ENCODE results near the gene DOHH.
"Not testable (repeated sequence)": the region's sequence is repeated elsewhere in the genome, so short reads cannot be mapped to it uniquely, and the experiment has no call there.

DOHH gene

DNA sequence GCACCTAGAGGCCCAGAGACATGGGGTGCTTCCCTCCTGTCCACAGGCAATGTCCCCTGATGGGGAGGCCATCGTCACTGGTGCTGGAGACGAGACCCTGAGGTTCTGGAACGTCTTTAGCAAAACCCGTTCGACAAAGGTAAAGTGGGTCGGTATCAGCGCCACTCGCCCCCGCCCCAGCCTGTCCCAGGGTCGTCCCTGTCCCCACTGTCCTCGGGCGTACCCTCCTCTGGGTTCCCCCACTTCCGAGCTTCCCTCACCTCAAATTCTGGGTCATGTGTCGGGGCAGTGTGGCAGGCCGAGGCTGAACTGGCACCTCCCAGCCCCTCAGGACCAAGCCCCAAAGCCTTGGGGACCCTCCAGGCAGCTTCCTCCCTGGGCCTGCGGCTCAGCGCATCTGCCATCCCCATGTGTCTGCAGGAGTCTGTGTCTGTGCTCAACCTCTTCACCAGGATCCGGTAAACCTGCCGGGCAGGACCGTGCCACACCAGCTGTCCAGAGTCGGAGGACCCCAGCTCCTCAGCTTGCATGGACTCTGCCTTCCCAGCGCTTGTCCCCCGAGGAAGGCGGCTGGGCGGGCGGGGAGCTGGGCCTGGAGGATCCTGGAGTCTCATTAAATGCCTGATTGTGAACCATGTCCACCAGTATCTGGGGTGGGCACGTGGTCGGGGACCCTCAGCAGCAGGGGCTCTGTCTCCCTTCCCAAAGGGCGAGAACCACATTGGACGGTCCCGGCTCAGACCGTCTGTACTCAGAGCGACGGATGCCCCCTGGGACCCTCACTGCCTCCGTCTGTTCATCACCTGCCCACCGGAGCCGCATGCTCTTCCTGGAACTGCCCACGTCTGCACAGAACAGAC is 34.1 kb upstream of the DOHH start:
- DNase-seq (ENCODE audit: low read depth in 3 of 3), result no peak

DNA sequence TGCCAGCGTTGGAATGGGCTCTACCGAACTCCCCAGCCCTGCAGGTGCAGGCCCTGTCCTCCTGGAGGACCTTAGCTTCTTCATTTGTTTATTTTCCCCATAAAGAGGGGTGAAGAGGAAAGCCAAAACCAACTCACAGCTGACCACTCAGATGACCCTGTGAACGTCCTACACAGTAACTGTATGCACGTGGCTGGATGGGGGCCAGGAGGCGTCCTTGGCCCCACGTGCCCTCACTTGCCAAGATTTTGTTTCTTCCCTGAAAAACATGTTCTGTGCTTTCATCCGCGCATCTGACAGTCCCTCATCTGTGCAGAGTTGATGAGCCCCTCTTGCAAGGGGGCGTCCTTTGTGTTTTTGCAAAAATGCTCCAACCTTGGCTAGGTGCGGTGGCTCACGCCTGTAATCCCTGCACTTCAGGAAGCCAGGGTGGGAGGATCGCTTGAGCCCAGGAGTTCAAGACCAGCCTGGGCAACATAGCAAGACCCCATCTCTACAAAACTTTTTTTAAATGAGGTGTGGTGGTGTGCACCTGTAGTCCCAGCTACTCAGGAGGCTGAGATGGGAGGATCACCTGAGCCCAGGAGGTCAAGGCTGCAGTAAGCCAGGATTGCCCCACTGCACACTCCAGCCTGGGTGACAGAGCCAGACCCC is 33.2 kb upstream of the DOHH start:
- no peak for DNase-seq (ENCODE audit: low read depth in 3 of 3)

DNA sequence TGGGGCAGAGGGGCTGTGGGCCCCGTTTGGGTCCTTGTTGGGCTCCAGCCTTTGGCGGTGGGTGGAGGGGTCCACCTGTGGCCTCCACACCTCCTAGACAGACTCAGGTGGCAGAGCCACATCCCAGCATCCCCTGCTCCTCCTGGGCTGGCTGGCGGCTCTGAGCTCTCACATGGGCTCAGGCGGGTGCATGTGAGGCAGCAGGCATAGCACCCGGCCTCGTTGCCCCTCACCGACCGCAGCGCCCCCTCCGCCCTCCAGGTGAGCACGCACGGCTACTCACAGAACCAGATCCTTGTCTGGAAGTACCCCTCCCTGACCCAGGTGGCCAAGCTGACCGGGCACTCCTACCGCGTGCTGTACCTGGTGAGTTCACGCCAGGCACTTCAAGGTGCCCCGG is 32.6 kb upstream of the DOHH start:
- no peak for DNase-seq (ENCODE audit: low read depth in 3 of 3)

DNA sequence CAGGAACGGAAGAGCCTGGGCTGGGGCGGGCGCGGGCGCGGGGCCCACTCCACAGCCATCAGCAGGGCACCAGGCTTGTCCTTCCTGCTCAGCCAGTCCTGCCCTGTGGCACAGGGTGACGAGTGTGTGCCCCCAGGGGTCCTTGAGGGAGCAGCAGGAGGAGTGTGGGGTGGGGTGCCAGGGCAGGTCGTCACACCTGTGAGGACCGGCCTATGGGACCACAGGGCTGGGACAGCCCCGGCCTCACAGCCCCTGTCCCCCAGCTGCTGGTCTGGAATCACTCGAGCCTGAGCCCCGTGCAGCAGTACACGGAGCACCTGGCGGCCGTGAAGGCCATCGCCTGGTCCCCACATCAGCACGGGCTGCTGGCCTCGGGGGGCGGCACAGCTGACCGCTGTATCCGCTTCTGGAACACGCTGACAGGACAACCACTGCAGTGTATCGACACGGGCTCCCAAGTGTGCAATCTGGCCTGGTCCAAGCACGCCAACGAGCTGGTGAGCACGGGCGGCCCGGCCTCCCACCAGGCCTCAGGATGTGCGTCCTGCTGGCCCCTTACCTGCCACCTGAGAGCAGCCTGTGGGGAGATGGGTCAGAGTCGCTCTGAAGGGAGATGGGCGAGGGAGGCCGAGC is 31.8 kb upstream of the DOHH start:
- no peak for DNase-seq (ENCODE audit: low read depth in 3 of 3)

DNA sequence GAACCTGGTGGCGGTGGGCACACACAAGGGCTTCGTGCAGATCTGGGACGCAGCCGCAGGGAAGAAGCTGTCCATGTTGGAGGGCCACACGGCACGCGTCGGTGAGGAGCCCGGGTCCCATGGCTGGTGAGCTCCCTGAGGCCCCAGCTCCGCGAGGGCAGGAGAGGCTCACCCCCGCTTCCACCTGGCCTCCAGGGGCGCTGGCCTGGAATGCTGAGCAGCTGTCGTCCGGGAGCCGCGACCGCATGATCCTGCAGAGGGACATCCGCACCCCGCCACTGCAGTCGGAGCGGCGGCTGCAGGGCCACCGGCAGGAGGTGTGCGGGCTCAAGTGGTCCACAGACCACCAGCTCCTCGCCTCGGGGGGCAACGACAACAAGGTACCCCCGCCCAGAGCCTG is 31.2 kb upstream of the DOHH start:
- DNase-seq (ENCODE audit: low read depth in 3 of 3), result no peak

DNA sequence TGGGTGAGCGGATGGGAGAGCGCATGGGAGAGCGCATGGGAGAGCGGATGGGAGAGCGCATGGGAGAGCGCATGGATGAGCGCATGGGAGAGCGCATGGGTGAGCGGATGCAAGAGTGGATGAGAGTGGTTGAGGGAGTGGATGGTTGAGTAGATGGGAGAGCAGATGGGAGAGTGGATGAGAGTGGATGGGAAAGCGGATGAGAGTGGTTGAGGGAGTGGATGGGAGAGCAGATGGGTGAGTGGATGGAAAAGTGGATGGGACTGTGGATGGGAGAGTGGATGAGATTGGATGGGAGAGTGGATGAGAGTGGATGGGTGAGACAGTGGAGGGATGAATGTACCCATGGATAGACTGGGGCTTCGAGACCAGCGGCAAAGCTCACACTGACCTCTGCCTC is 29.9 kb upstream of the DOHH start:
- DNase-seq (ENCODE audit: low read depth in 3 of 3), result no peak

DNA sequence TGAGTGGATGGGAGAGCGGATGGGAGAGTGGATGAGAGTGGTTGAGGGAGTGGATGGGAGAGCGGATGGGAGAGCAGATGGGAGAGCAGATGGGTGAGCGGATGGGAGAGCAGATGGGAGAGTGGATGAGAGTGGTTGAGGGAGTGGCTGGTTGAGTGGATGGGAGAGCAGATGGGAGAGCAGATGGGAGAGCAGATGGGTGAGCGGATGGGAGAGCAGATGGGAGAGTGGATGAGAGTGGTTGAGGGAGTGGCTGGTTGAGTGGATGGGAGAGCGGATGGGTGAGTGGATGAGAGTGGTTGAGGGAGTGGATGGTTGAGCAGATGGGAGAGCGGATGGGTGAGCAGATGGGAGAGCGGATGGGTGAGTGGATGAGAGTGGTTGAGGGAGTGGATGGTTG is 28.8 kb upstream of the DOHH start:
- DNase-seq (ENCODE audit: low read depth in 3 of 3), result not testable (repeated sequence)

DNA sequence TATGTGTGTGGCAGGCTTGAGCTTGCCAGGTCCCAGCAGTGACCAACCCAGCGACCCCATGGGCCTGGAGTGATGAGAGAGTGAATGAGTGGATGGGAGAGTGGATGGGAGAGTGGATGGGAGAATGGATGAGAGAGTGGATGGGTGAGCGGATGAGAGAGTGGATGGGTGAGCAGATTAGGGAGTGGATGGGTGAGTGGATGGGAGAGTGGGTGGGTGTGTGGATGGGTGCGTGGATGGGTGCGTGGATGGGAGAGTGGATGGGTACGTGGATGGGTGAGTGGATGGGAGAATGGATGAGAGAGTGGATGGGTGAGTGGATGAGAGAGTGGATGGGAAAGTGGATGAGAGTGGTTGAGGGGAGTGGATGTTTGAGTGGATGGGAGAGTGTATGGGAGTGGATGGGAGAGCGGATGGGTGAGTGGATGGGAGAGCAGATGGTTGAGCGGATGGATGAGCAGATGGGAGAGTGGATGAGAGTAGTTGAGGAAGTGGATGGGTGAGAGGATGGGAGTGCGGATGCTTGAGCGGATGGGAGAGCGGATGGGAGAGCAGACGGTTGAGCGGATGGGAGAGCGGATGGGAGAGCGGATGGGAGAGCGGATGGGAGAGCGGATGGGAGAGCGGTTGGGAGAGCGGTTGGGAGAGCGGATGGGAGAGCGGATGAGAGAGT is 28.2 kb upstream of the DOHH start:
- DNase-seq (ENCODE audit: low read depth in 3 of 3), result no peak

DNA sequence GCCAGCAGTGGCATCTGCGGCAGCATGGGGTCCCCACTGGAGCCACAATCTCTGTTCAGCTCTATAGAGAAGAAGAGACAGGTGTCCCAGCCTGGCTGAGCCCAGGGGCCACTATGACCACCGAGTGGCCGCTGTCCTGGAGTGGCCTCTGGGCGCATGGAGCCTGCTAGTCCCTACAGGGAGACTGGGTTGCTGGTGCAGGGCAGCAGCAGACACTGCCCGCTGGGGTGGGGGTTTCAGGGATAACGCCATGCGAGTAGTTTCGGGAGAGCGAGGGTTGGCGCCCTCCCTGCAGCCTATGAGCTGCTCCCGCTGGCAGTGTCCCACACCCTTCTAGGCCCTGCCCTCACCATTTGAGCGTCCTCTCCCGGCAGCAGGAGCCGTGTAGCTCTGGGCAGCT is 27.6 kb upstream of the DOHH start:
- no peak for DNase-seq (ENCODE audit: low read depth in 3 of 3)

DNA sequence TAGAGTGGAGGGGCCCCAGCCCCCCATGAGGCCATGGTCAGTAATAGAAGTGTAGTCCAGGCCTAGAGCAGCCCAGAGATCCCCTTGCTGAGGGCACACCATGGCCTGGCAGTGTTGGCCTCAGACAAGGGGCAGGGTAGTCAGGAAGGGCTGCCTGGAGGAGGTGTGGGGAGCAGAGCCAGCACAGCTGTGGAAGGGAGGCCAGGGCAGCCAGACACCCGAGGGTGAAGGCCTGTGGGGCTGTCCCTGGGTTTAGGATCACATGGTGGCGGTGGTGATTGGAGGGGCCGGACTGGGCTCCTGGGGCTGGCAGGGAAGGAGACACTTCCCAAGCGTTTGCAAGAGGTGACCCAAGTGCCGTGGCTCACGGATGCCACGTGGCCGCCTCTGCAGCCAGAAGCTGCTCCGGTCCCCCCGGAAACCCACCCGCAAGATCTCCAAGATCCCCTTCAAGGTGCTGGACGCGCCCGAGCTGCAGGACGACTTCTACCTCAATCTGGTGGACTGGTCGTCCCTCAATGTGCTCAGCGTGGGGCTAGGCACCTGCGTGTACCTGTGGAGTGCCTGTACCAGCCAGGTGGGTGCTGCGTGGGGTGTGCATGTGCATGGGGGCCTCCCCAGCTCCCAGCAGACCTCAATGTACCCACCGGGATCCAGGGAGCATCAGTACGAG is 26.9 kb upstream of the DOHH start:
- no peak for DNase-seq (ENCODE audit: low read depth in 3 of 3)

DNA sequence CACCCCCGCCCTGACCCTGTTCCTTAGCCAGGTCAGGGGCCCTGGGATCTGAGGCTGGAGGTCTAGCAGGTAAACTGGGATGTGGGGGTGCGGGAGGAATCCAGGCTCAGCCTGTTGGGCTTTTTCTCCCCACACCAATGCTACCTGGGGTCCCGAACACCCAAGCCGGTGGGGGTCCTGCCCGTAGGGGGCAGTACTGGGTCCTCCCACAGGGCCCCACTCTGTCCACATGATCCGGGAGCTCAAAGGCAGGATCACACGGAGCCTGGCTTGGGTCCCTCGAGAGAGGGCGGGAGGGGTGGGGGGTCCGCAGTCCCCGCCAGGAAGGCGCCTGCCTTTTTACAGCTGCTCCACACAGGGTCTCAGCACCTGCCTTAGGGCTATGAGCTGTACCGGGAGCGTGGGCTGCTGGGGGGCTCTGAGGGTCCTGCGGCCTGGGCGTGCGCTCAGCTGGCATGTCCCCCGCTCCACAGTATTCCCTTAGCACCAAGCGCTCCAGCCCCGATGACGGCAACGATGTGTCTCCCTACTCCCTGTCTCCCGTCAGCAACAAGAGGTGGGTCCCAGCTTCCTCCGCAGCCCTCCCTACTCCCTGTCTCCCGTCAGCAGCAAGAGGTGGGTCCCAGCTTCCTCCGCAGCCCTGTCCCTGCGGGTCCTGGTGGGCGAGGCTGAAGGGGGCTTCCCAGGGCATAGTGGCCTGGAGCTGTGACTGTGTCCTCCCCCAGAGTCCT is 26.2 kb upstream of the DOHH start:
- no peak for DNase-seq (ENCODE audit: low read depth in 3 of 3)

DNA sequence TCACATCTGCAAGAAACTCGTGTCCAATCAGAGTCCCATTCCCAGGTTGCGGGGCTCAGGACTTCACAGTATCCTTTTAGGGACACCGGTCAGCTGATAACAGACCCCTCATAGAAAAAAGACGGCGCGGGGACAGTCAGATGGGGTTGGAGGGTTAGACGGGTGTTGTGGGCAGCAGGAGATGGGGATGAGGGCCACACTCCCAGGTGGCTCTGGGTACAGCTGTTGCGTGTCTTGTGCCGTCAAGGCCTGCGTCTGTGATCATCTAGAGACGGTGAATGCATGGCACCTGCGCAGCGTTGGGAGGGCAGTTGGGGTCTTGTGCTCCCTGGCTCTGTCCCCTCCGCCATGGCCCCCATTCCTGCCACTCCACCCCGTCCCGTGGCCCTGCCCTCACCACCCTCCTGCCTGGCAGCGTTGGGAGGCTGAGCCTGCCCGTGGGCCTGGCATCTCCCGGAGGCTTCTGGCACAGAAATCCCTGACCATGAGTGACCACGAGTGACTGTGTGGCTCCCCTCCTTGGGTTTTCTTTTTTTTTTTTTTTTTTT is 24.5 kb upstream of the DOHH start:
- no peak for DNase-seq (ENCODE audit: low read depth in 3 of 3)

DNA sequence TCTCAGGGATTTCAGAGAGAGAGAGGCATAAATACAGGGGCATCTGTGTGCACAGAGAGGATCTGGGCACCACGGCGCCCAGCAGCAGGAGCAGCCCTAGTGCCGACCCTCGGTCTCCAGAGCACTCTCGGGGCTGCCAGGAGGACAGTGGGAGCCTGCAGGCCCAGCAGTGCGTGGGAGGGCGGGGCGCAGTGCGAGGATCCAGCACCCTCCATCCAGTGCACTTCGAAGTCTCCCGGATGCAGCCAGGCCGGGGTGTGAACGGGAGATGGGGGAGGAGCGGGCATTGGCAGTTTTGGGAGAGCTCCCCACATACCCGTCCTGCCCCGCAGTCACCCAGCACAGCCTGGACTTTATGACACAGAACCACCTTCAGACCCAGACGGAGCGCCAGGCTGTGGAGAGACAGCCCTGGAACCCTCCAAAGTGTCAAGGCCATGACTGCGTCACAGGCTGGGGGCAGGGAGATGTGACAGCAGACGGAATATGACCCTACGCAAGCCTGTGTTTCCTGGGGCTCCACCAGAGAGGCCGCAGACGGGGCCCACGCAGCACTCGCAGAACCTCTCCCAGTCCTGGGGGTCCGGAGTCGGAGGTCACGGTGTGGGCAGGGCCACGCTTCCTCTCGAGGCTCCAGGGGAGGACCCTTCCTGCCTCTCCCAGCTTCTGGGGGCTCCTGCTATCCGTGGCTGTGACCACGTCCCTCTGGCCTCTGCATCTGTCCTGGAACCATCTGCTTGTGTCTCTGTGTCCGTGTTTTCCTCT is 23.8 kb upstream of the DOHH start:
- no peak for DNase-seq (ENCODE audit: low read depth in 3 of 3)

DNA sequence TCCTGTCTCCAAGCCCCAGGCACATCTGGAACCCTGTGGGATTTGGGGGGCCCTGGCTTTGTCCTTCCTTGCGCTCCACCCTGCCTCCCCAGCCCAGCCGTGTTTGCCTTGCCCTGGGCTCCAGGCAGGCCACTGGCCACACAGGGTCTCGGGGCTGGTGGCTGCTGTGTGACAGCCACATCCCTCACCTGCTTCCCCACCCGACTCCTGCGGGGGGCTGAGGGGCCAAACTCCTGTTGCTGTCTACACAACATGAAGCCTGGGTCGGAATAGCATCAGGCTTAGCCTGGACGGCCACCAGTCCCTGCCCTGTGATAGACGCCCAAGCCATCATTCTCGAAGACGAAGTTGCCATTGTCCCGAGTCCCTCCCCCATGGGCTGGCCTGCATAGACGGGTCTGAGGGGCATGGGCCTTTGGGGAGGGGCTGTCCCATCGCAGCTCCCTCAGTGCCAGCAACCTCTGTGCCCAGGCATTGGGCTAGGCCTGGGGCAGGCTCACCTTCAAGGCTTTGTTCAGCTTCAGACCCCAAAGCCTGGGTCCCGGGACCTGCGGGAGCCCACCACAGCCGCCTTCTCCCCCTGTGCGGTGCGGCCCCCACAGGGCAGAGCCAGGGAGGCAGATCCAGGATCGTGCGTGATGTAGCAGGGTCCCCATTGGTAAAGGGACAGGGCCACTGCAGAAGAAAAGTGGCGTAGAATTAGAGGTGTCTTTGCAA is 23.0 kb upstream of the DOHH start:
- no peak for DNase-seq (ENCODE audit: low read depth in 3 of 3)

DNA sequence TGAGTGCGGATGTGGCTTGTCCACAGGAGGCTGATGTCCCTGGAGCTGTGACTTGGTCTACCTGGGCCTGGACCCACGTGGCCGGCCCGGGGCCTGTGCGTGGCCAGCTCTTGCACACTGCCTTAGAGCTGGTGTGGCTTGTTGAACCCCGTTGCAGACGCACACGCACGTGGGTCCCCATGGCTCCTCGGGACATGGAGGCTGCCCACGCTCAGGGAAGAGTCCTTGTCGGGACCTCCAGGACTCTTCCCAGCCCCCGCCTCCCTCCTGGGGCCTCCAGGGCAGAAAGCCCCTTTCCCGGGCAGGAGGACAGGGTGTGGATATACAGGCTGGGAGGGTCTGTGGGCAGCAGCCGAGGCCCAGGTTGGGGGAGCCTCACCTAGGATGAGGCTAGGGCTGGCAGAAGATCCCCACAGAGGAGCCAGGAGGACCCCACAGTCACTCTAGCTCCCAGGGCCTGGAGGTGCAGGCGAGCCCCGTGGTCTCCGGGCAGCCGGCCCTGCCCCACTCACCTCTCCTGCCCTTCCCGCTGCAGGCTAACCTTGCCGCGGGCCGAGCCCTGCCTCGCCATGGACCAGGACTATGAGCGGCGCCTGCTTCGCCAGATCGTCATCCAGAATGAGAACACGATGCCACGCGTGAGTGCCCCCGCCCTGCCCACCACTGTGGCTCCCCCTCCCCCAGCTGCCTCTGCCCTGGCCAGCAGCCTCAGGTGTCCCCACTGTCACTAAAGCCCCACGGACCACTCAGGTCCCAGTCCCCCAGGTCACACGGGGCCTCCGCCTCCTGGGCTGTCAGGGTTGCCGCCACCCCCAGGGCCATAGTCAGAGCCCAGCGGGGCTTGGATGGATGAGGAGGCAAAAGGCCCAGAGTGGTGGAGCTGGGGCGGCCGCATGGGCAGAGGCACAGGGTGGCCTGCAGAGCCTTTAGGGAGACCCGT is 22.2 kb upstream of the DOHH start:
- DNase-seq (ENCODE audit: low read depth in 3 of 3), result no peak

DNA sequence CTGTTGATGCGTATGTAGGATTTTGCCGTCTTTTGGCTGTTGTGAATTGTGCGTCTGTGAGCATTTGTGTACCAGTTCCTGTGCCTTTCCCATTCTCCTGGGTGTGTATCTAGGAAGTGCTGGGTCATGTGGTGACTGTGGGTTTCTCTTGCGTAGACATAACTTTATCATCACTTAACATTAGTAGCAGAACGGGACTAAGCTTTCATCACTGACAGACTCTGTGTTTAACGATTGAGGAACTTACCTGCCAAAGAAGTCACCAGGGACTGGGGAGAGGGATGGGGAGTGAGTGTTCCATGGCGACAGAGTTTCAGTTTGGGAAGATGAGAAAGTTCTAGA is 20.6 kb upstream of the DOHH start:
- DNase-seq (ENCODE audit: low read depth in 3 of 3), result no peak

DNA sequence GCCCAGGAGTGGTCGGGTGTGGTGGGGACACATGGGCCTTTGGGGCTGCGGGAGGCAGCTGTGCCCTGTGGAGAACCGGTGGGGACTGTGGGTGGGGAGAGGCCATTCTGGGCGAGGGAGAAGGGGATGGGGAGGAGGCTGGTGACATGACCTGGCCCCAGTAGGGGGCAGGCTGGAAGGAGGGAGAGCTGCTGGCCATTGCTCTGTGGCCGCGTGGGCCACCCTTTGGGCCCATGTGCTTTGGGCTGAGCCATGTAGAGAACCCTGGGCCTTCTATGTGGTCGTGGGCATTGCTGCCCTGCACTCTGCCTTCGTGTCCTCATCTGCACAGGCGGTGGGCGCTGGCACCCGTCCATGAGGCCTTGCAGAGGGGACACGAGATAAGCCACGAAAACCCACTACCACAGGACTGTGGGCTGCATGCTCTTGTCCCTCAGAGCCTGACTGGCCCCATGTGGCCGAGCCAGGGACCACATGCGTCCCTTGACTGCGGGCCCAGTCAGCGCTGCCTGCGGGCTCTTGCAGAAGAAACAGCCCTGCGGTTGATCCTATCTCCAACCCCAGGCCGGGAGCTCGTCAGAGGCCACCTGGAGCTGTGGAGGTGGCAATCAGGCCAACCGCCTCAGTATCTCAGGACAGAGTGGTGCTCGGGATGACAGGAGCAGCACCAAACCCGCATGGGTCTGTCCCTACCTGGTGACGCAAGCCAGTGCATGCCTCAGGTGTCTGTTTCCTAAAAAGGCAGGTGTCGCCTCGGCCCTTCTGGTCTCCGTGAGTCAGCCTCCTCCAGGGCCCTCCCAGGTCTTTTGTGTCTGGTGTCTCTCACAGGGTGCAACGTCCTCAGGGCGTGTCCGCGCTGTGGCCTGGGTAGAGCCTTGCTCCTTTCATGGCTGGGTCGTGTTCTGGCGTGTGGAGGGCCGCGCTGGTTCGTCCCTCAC is 20.0 kb upstream of the DOHH start:
- DNase-seq (ENCODE audit: low read depth in 3 of 3), result no peak
